T-helper 17 cell (primary cell): ENCODE data around the gene PLOD1. TPM values are rescaled to one million over a fixed set of nuclear protein-coding genes. Genes with fewer than 3 reads are reported as not detected.

Source experiments
- ATAC-seq: fragments of 150-1000 bp; cut with Tn5 transposase; 2 replicates; pipeline ENCODE4 v1.10.0; 2021; ENCODE audit warnings: mild to moderate bottlenecking, moderate library complexity
- DNase-seq, 3 donors: peaks; one replicate each; pipeline versions ENCODE4 v3.0.0 to v3.0.0-alpha.2; 2020 to 2021
- H3K9me3 ChIP-seq: one replicate; pipeline ENCODE4 v1.7.0; 2013; ENCODE audit warnings: low read length, mild to moderate bottlenecking; ENCODE audit not compliant: control insufficient read depth, poor library complexity, severe bottlenecking
- H3K27ac Mint-ChIP-seq: one replicate; pipeline ENCODE4 v1.8.0; 2022; ENCODE audit warnings: mild to moderate bottlenecking, moderate library complexity, mixed read lengths
- H3K27me3 Mint-ChIP-seq: one replicate; pipeline ENCODE4 v1.8.0; 2022; ENCODE audit warnings: mixed read lengths
- H3K36me3 Mint-ChIP-seq: one replicate; pipeline ENCODE4 v1.8.0; 2022; ENCODE audit warnings: low read depth, mixed read lengths
- H3K4me1 Mint-ChIP-seq: one replicate; pipeline ENCODE4 v1.8.0; 2022; ENCODE audit warnings: mild to moderate bottlenecking, mixed read lengths
- H3K4me3 Mint-ChIP-seq: one replicate; pipeline ENCODE4 v1.8.0; 2022; ENCODE audit warnings: mild to moderate bottlenecking, moderate library complexity, mixed read lengths
- total RNA-seq, 4 donors: library from RNA in 2 of 4; stranded (reverse) in 2 of 4; gene quantifications; one replicate each; pipeline ENCODE4 v1.2.3 and lab custom pipeline; 2022 to 2026

PLOD1 gene
- total RNA-seq, 2 donors from 2014 or later: 2.8 to 3.0 TPM

GRCh38 chr1:11981378-11982009 is 47.0 kb downstream of the PLOD1 start:
- no peak for ATAC-seq
- no peak for DNase-seq
- Mint-ChIP-seq H3K4me3 (peak overlapping the region; percentile 95), H3K27me3 (no peaks in the 10 kb centered on the region), H3K36me3 (no peaks in the 10 kb centered on the region), H3K27ac (peak overlapping the region; percentile 95), H3K4me1 (peaks cover 37% of the 10 kb centered on the region)
- no peaks in the 10 kb centered on the region for H3K9me3 ChIP-seq

- no peaks in the 10 kb centered on the region for H3K9me3 ChIP-seq
- DNase-seq (no peak), ATAC-seq (no peak)
- H3K4me3 Mint-ChIP-seq: peak overlapping the region; percentile 95
- peak overlapping the region; percentile 95 for H3K27ac Mint-ChIP-seq
- no peaks in the 10 kb centered on the region for H3K27me3 Mint-ChIP-seq
- H3K36me3 Mint-ChIP-seq: no peaks in the 10 kb centered on the region
- H3K4me1 Mint-ChIP-seq: peaks cover 37% of the 10 kb centered on the region
These were observed 47.5 kb downstream of the PLOD1 start for GRCh38 chr1:11982010-11982392.

- no peaks in the 10 kb centered on the region for H3K27me3 Mint-ChIP-seq
- no peak for DNase-seq
- H3K36me3 Mint-ChIP-seq: peaks cover under 1% of the 10 kb centered on the region
- H3K4me3 Mint-ChIP-seq: no peak overlapping the region
- H3K4me1 Mint-ChIP-seq: peaks cover 37% of the 10 kb centered on the region
- no peaks in the 10 kb centered on the region for H3K9me3 ChIP-seq
- no peak overlapping the region for H3K27ac Mint-ChIP-seq
- ATAC-seq: no peak
These were observed 49.6 kb downstream of the PLOD1 start for GRCh38 chr1:11984121-11984520.

GRCh38 chr1:11984576-11984975 is 50.1 kb downstream of the PLOD1 start:
- H3K9me3 ChIP-seq: no peaks in the 10 kb centered on the region
- Mint-ChIP-seq H3K27me3 (no peaks in the 10 kb centered on the region), H3K4me3 (no peak overlapping the region), H3K27ac (no peak overlapping the region), H3K4me1 (peaks cover 36% of the 10 kb centered on the region), H3K36me3 (peaks cover 3% of the 10 kb centered on the region)
- DNase-seq (no peak), ATAC-seq (no peak)

DNA sequence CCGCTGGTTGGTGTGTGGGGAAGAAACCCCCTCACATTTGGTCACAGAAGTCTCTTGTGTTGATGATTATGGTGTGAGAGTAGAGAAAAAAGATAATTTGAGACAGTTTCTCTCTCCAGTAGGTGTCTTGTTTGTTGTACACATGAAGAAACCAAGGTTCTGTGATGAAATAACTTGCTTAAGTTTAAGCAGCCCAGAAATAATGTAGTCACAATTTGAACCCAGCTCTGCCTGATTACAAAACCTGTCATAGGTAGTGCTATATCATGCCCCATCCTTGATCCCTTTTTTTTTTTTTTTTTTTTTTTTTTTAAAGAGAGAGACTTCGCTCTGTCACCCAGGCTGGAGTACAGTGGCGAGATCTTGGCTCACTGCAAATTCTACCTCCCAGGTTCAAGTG is 50.7 kb downstream of the PLOD1 start:
- no peaks in the 10 kb centered on the region for H3K9me3 ChIP-seq
- Mint-ChIP-seq H3K27ac (no peak overlapping the region), H3K36me3 (peaks cover 3% of the 10 kb centered on the region), H3K27me3 (no peaks in the 10 kb centered on the region), H3K4me3 (no peak overlapping the region), H3K4me1 (peaks cover 33% of the 10 kb centered on the region)
- ATAC-seq (no peak), DNase-seq (no peak)

- no peaks in the 10 kb centered on the region for H3K27me3 Mint-ChIP-seq
- ATAC-seq: no peak
- no peaks in the 10 kb centered on the region for H3K9me3 ChIP-seq
- H3K4me1 Mint-ChIP-seq: peaks cover 35% of the 10 kb centered on the region
- H3K36me3 Mint-ChIP-seq: peaks cover 3% of the 10 kb centered on the region
- DNase-seq: no peak
- no peak overlapping the region for H3K27ac Mint-ChIP-seq
- H3K4me3 Mint-ChIP-seq: no peak overlapping the region
These were observed 51.3 kb downstream of the PLOD1 start for GRCh38 chr1:11985851-11986250.

DNA sequence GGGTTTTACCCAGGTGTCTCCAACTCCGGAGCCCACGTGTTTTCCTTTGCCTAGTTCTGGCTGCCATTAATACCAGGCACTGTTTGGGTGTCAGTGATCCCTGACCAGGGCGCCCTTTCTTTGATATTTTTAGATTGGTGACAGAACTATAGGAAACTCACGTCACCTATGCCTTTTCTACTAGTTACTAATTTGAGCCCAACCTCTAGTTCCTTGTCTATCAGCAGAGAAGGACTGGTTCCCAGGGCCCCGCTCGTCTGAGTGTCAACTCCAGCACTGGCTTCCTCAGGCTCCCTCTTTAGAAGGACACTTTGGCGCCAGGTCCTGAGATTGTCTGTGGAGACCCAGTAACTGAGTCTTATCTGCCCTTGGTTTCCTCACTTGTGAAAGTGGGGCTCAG is 55.2 kb downstream of the PLOD1 start:
- Mint-ChIP-seq H3K27me3 (no peaks in the 10 kb centered on the region), H3K27ac (no peak overlapping the region), H3K4me1 (peaks cover 10% of the 10 kb centered on the region), H3K36me3 (peaks cover 9% of the 10 kb centered on the region), H3K4me3 (no peak overlapping the region)
- ATAC-seq (no peak), DNase-seq (no peak)
- no peaks in the 10 kb centered on the region for H3K9me3 ChIP-seq

DNA sequence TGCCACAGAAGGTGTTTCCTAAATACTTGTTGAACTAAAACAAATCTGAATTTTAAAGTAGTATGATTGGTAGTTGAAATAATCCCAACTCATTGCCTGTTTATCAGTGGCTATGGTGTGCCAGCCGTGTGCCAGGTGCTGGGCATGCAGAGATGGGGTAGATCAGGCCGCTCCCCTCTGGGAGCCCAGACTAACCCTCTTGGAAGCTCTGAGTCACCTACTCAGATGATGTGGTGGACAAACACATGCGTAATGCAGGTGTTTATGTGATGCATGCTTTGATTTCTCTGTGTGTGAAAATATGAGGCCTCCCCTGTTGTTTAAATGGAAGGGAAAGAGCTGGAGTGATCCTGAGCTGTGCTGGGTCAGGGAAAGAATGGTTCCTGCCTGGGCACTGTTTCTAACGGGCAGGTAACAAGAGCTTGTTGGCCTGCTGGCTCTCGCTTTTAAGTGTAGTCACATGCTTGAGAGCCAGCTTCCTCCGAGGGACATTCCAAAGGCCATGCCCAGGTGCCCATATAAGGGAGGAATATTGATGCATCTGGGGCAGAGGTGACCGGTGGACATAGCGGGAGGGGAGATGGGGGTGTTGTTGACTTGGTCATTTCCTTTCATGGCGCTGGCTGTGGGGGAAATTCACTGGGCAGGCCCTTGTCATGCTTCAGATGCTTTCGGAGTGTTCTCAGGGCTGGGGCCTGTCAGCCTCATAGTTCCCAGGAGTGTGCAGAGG is 56.0 kb downstream of the PLOD1 start:
- no peaks in the 10 kb centered on the region for H3K9me3 ChIP-seq
- H3K36me3 Mint-ChIP-seq: peaks cover 11% of the 10 kb centered on the region
- no peak overlapping the region for H3K4me3 Mint-ChIP-seq
- ATAC-seq (no peak), DNase-seq (no peak)
- H3K4me1 Mint-ChIP-seq: peaks cover 8% of the 10 kb centered on the region
- H3K27ac Mint-ChIP-seq: peak overlapping the region; percentile 75
- no peaks in the 10 kb centered on the region for H3K27me3 Mint-ChIP-seq

DNA sequence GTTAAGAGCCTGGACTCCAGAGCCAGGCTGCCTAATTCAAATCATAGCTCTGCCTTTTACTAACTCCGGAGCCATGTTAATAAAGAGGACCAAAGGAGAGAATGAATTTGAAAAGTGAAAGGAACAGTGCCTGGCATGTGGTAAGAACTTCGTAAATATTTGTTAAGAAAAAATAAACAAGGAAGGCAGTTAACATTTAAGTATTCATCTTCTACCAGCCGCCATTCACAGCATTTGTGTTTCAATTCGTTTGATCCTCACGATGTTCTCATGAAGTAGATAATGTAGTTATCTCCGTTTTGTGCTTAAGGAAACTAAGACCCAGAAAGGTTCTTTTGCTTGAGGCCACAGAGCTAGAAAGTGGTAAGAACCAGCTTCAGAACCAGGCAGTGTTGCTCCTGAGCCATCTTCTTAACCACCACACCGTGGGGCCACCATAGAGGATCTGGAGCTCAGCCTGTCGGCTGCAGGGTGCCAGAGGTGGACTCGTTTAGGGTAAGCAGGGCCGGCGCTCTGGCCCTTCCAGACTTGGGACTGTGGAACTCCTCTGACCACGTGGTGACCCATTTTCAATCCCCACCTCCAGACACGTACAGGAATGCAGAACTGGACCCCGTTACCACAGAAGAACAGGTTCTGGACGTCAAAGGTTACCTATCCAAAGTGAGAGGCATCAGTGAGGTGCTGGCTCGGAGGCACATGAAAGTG is 57.6 kb downstream of the PLOD1 start:
- no peaks in the 10 kb centered on the region for H3K27me3 Mint-ChIP-seq
- peaks cover 11% of the 10 kb centered on the region for H3K36me3 Mint-ChIP-seq
- H3K27ac Mint-ChIP-seq: no peak overlapping the region
- ATAC-seq (no peak), DNase-seq (no peak)
- H3K4me1 Mint-ChIP-seq: peaks cover 8% of the 10 kb centered on the region
- H3K4me3 Mint-ChIP-seq: no peak overlapping the region
- H3K9me3 ChIP-seq: no peaks in the 10 kb centered on the region

DNA sequence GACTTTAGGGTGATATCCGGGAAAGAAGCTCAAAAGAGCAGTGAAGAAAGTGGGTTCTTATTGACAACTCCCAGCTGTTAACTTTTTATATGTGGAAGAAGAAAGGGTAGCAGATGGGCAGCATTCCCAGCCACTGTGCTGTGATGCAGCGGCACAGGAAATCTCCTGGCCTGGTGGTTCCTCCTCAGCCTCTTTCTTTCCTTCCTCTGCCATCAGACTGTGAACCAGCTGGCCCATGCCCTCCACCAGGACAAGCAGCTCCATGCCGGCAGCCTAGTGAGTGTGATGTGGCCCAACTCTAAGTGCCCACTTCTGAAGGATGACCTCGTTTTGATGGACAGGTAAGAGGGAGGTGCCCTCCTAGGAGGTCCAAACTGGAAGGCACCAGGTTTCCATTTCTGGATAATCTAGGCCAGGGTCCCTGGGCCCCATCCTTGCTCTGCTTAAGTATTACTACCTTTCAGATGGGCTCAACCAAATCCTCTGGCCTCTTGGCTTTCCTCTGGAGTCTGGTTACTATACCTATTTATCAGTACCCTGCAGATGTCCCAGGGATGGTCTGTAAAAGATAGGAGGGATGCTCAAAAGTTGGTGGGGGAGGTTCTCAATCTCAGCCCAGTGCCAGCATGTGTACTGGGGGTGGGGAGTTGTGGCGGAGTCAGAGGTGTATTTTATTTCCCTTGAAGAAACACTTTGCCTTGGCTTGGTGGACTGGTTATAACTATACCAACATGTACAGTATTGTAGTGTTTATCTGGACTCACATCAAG is 62.7 kb downstream of the PLOD1 start:
- ATAC-seq (no peak), DNase-seq (no peak)
- no peaks in the 10 kb centered on the region for H3K4me1 Mint-ChIP-seq
- H3K4me3 Mint-ChIP-seq: no peak overlapping the region
- no peaks in the 10 kb centered on the region for H3K9me3 ChIP-seq
- peaks cover 8% of the 10 kb centered on the region for H3K36me3 Mint-ChIP-seq
- no peak overlapping the region for H3K27ac Mint-ChIP-seq
- no peaks in the 10 kb centered on the region for H3K27me3 Mint-ChIP-seq

DNA sequence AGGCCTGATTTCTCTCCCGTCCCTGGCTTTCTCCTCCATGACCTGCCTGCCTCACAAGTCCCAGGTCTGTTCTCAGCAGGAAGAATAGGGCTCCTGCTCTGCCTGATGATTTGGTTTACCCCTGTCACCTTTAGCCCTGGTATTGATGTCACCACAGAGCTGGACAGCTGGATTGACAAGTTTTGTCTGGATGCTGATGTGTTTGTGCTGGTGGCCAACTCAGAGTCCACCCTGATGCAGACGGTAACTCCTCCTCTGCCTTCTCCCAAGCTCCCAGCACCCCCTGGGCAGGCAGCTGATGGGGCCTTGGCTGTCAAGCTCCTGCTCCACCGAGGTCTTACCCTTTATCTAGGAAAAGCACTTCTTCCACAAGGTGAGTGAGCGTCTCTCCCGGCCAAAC is 64.1 kb downstream of the PLOD1 start:
- Mint-ChIP-seq H3K27me3 (no peaks in the 10 kb centered on the region), H3K27ac (no peak overlapping the region), H3K36me3 (peaks cover 9% of the 10 kb centered on the region), H3K4me1 (no peaks in the 10 kb centered on the region), H3K4me3 (no peak overlapping the region)
- DNase-seq (no peak), ATAC-seq (no peak)
- no peaks in the 10 kb centered on the region for H3K9me3 ChIP-seq

DNA sequence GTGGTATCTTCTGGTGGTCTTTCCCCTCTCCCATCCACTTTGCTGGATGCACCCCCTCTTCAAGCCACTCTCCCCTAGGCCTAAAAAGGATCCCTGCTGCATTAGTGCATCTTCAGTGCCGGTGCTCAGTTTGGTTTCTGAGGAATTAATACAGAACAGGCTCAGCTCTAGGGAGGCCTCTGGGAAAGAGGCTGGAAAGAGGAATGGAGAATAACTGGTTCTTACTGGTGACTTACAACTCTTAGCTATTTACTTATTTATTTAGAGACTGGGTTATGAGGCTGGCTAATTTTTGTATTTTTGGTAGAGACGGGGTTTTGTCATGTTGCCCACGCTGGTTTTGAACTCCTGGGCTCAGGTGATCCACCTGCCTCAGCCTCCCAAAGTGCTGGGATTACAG is 64.7 kb downstream of the PLOD1 start:
- Mint-ChIP-seq H3K27me3 (no peaks in the 10 kb centered on the region), H3K4me3 (no peak overlapping the region), H3K36me3 (peaks cover 9% of the 10 kb centered on the region), H3K27ac (no peak overlapping the region), H3K4me1 (no peaks in the 10 kb centered on the region)
- no peak for ATAC-seq
- DNase-seq: no peak
- H3K9me3 ChIP-seq: no peaks in the 10 kb centered on the region

DNA sequence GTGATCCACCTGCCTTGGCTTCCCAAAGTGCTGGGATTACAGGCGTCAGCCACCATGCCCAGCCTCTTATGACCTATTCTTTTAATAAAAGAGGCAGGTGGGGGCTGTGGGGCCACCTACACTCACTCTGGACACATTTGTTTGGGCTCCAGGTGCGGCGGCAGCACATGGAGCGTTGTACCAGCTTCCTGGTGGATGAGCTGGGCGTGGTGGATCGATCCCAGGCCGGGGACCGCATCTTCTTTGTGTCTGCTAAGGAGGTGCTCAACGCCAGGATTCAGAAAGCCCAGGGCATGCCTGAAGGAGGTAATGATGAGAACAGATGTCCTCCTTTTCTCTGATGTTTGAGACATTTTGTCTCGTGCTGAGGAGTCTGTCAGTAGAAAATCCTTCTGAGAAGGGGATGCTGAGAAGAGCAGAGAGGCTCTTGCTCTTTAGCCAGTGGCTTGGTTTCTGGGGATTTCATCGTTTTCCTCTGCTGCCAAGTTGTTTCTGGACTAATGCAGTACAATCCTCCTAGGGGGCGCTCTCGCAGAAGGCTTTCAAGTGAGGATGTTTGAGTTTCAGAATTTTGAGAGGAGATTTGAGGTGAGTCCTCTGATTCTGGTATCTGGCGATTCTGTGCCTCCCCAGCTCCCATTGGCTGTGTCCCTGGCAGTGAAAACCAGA is 66.9 kb downstream of the PLOD1 start:
- Mint-ChIP-seq H3K27ac (no peak overlapping the region), H3K27me3 (no peaks in the 10 kb centered on the region), H3K36me3 (peaks cover 9% of the 10 kb centered on the region), H3K4me1 (no peaks in the 10 kb centered on the region), H3K4me3 (no peak overlapping the region)
- peak in 1 of 3 donors; percentile 37 for DNase-seq
- no peaks in the 10 kb centered on the region for H3K9me3 ChIP-seq
- no peak for ATAC-seq
